Esophagus mucosa (tissue), 1 donor: ENCODE results near the gene ORM2. TPM values are rescaled to one million over a fixed set of nuclear protein-coding genes. Genes with fewer than 3 reads are reported as not detected.
"Not testable (repeated sequence)": the region's sequence is repeated elsewhere in the genome, so short reads cannot be mapped to it uniquely, and the experiment has no call there.

ENCODE experiments used
- ATAC-seq: fragments of 200-7000 bp; cut with Tn5 transposase; one replicate; pipeline ENCODE4 v1.9.1; 2020
- total RNA-seq: library from RNA; stranded (reverse); gene quantifications from one replicate; pipeline ENCODE4 v1.2.4, GENCODE V29; 2023
- donor health status: DM: yes; HTN: yes; CAD: no.

Gene ORM2
- total RNA-seq, 1 donor from 2014 or later: 0.36 TPM

GRCh38 chr9:114314881-114315722, 14.6 kb upstream of the ORM2 start:
- peak; percentile 69 for ATAC-seq

- peak; percentile 44 for ATAC-seq
Measured at GRCh38 chr9:114315723-114316363, 13.8 kb upstream of the ORM2 start.

GRCh38 chr9:114316605-114317230, 13.0 kb upstream of the ORM2 start:
- ATAC-seq: peak; percentile 48

- ATAC-seq: no peak
Measured at GRCh38 chr9:114317665-114318357, 11.9 kb upstream of the ORM2 start.

- no peak for ATAC-seq
Measured at GRCh38 chr9:114318416-114318815, 11.3 kb upstream of the ORM2 start.

GRCh38 chr9:114319147-114319546, 10.5 kb upstream of the ORM2 start:
- ATAC-seq: no peak

DNA sequence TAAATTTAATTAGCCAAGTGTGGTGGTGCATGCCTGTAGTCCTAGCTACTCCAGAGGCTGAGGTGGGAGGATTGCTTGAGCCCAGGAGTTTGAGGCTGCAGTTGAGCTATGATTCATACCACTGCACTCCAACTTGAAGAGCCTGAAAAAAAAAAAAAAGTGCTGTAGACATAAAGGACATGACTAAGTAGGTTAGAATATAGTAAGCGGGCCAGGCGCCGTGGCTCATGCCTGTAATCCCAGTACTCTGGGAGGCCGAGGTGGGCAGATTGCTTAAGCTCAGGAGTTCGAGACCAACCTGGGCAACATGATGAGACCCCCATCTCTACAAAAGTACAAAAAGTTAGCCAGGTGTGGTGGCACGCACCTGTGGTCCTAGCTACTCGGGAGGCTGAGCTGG, 9.0 kb upstream of the ORM2 start:
- peak; percentile 38 for ATAC-seq

DNA sequence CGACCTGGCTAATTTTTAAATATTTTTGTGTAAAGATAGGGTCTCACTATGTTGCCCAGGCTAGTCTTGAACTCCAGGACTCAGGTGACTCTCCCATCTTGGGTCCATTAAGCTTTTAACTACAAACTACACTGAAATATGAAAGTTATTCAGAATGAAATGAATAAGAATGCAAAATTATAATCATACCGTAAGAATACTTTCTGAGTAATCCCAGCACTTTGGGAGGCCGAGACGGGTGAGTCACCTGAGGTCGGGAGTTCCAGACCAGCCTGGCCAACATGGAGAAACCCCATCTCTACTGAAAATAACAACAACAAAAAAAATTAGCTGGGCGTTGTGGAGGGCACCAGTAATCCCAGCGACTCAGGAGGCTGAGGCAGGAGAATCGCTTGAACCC, 7.9 kb upstream of the ORM2 start:
- no peak for ATAC-seq

DNA sequence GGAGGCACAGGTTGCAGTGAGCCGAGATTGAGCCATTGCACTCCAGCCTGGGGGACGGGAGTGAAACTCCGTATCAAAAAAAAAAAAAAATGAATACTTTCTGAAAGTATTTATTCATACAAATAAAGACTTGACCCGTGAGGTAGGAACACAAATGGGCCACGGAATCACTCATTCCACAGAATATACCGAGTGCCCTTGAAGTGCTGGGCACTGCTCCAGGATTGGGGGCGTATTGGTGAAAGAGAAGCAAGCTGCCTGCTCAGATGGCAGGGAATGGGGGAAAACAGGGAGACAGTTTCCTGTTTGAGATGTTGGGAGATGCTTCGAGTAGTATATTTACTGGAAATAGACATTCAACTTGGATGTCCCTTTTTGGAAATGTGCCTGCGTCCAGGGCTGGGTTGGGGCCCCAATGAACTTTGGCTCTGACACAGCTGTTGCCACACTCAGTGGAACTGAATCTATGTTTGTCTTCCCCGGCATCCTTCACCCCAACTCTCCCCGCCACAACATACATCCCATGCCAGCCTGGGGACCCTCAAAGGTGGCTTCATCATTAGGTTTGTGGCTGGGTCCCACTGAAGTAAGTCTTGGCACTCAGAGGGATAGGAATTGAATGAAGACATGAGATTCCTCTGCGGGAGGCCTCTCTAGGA, 7.4 kb upstream of the ORM2 start:
- not testable (repeated sequence) for ATAC-seq

DNA sequence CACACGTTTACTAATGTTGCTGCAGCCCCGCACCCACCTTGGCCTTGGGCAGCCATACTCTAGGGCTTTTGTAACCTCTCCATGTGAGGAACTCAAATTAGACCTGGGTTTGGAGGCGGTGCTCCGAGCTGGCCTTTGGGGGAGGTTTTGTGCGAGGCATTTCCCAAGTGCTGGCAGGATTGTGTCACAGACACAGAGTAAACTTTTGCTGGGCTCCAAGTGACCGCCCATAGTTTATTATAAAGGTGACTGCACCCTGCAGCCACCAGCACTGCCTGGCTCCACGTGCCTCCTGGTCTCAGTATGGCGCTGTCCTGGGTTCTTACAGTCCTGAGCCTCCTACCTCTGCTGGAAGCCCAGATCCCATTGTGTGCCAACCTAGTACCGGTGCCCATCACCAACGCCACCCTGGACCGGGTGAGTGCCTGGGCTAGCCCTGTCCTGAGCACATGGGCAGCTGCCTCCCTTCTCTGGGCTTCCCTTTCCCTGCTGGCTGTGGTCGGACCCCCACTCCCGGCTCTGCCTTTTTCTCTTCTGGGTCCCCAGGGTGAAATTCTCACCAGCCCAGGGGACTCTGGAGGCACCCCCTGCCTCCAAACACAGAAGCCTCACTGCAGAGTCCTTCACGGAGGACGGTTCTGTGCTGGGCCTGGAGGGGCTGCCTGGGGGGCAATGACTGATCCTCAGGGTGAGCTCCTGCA, 6.7 kb upstream of the ORM2 start, which contains the start of gene ORM1:
ORM1 (plus strand) TSS at position 268 of the 701 bp plus-strand sequence; CDS start at position 304, 36 bp downstream.
- ATAC-seq: peak; percentile 8

DNA sequence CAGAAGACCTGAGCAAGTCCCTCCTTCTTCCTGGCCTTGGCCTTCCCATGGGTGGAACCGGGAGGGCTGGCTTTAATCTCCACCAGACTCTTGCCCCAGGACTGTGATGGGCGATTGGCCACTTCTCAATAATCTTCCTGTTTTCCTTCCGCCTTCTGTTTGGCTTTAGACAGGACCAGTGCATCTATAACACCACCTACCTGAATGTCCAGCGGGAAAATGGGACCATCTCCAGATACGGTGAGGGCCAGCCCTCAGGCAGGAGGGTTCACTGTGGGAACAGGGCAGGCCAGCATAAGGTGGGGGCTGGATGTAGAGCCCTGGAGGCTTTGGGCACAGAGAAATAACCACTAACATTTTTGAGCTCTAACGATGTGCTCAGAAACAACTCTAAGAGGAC, 5.8 kb upstream of the ORM2 start:
- ATAC-seq: not testable (repeated sequence)

DNA sequence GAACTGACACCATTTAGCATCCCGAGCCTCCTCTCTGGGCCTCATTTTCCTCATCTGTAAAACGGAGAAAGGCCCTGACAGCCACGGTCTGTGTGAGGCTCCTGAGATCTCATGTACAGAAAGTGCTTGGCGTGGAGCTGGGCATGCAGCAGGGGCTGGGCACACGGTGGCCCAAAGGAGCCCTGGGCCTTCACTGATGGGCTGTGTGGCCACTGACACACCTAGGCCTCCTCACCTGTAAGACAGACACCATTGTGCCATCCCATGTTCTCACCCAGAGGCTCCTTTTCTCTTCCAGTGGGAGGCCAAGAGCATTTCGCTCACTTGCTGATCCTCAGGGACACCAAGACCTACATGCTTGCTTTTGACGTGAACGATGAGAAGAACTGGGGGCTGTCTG, 5.2 kb upstream of the ORM2 start:
- ATAC-seq: no peak

DNA sequence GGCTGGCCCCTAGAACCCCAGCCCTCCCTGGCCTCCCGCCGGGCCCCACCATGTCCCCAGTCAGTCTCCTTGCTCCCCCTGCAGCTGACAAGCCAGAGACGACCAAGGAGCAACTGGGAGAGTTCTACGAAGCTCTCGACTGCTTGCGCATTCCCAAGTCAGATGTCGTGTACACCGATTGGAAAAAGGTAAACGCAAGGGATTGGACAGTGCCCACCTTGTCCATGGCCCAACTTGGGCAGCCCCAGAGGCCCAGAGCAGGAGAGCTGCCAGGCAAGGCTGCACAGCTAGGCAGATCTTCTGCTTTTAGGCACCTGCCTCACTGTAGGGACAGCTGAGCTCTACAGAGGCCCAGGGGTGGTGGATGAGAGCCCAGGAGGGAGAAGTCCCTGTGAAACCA, 4.7 kb upstream of the ORM2 start:
- not testable (repeated sequence) for ATAC-seq

DNA sequence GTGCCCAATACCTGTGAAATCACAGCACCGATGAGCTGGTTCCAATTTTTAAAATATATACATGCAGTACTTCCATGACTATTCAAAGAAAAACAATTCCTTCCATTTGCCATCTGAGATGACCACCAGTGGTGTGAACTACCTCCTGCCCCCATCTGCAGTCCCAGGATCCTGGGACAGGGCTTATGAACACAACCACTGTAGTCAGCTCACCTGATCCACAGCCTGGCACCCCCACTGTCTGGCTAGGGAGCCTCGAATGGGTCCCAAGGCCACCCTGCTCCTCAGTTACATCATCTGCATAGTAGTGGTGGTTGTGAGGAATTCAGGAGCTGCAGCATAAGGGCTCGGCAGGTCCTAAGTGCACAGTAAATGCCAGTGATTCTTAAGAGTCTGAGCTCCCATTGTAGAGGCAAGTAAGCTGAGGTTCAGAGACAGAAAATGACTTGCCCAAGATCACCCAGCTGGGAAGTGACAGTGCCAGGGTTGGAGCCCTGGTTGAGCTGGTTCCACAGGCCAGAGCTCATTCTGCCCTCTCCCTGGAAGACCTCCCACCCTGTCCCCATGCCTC, 3.9 kb upstream of the ORM2 start:
- not testable (repeated sequence) for ATAC-seq

GRCh38 chr9:114327749-114328148, 1.9 kb upstream of the ORM2 start:
- ATAC-seq: no peak

DNA sequence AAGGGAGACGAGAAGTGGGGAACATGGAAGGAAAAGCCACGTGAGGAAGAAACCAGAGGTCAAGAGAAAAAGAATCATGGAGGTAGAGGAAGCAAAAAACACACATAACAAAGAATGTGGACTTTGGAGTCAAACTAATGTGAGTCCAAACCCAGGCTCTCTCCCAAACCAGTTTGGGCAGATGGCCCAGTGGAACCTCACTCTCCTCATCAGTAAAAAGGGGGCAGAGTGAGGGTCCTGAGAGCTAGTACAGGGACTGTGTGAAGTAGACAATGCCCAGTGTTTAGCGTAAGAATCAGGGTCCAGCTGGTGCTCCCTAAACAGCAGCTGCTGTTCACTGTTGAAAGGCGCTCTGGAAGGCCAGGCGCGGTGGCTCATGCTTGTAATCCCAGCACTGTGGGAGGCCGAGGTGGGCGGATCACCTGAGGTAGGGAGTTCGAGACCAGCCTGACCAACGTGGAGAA, 1.3 kb upstream of the ORM2 start:
- ATAC-seq: not testable (repeated sequence)

DNA sequence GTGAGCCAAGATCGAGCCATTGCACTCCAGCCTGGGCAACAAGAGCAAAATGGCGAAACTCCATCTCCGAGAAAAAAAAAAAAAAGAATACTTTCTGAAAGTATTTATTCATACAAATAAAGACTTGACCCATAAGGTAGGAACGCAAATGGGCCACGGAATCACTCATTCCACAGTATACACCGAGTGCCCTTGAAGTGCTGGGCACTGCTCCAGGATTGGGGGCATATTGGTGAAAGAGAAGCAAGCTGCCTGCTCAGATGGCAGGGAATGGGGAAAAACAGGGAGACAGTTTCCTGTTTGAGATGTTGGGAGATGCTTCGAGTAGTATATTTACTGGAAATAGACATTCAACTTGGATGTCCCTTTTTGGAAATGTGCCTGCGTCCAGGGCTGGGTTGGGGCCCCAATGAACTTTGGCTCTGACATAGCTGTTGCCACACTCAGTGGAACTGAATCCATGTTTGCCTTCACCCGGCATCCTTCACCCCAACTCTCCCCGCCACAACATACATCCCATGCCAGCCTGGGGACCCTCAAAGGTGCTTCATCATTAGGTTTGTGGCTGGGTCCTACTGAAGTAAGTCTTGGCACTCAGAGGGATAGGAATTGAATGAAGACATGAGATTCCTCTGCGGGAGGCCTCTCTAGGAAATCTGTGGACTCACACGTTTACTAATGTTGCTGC, 588 bp upstream of the ORM2 start:
- not testable (repeated sequence) for ATAC-seq

DNA sequence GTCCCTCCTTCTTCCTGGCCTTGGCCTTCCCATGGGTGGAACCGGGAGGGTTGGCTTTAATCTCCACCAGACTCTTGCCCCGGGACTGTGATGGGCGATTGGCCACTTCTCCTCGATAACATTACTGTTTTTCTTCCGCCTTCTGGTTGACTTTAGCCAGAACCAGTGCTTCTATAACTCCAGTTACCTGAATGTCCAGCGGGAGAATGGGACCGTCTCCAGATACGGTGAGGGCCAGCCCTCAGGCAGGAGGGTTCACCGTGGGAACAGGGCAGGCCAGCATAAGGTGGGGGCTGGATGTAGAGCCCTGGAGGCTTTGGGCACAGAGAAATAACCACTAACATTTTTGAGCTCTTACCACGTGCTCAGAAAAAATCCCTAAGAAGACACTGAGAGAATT, 967 bp downstream of the ORM2 start:
- ATAC-seq: no peak

DNA sequence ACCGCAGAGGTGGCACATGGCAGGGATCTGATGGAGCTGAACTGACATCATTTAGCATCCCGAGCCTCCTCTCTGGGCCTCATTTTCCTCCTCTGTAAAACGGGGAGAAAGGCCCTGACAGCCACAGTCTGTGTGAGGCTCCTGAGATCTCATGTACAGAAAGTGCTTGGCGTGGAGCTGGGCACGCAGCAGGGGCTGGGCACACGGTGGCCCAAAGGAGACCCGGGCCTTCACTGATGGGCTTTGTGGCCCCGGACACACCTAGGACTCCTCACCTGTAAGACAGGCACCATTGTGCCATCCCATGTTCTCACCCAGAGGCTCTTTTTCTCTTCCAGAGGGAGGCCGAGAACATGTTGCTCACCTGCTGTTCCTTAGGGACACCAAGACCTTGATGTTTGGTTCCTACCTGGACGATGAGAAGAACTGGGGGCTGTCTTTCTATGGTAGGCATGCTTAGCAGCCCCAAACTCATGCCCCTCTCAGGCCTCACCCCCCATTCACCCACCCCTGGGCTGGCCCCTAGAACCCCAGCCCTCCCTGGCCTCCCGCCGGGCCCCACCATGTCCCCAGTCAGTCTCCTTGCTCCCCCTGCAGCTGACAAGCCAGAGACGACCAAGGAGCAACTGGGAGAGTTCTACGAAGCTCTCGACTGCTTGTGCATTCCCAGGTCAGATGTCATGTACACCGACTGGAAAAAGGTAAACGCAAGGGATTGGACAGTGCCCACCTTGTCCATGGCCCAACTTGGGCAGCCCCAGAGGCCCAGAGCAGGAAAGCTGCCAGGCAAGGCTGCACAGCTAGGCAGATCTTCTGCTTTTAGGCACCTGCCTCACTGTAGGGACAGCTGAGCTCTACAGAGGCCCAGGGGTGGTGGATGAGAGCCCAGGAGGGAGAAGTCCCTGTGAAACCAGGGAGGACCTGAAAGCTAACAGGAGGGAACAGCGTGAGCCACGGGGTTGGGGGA, 1.8 kb downstream of the ORM2 start:
- not testable (repeated sequence) for ATAC-seq
